ENCODE results near the gene RCOR3.

DNA sequence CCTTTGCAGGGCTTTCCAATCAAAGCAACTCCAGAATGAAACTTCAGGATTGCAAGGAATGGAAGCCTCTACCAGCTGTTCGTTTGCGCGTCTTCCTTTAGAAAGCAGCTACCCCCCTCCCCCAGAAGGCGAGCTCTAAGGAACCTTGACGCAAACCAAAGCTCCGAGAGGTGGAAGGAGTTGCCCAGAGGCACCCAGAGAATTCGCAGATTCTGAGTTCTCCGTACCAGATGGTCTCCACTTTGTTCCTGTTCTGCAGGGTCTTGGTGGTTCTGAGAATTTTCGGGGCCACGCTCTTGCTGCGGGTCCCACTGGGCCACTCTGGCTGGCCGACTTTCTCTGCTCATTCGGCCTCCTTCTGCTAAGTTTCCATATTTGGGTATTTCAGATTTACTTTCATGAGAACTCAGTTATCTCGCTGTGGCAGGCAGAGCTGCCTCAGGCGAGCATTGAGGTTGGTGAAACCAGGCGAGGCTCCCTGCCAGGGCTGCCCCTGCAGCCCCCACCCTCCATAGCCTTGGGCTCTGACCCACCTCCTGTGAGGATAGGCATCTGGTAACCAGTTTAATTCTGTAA lies 68.3 kb downstream of the RCOR3 start:
- TF ChIP-seq, protein P1, sequence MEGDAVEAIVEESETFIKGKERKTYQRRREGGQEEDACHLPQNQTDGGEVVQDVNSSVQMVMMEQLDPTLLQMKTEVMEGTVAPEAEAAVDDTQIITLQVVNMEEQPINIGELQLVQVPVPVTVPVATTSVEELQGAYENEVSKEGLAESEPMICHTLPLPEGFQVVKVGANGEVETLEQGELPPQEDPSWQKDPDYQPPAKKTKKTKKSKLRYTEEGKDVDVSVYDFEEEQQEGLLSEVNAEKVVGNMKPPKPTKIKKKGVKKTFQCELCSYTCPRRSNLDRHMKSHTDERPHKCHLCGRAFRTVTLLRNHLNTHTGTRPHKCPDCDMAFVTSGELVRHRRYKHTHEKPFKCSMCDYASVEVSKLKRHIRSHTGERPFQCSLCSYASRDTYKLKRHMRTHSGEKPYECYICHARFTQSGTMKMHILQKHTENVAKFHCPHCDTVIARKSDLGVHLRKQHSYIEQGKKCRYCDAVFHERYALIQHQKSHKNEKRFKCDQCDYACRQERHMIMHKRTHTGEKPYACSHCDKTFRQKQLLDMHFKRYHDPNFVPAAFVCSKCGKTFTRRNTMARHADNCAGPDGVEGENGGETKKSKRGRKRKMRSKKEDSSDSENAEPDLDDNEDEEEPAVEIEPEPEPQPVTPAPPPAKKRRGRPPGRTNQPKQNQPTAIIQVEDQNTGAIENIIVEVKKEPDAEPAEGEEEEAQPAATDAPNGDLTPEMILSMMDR (IDR thresholded peaks at IDR 0.05): no peak
- TF ChIP-seq POLR2AphosphoS5 (IDR thresholded peaks at IDR 0.05): peak in 1 of 3 donors; percentile 21
